H1 (cell line): ENCODE measurements around the gene RRAGC. TPM values are rescaled to one million over a fixed set of nuclear protein-coding genes. Genes with fewer than 3 reads are reported as not detected.

Source experiments
- CTCF ChIA-PET: fragments of 300-600 bp; sonication (Branson Sonifier 250); formaldehyde crosslinking; loops from one replicate; lab custom pipeline; 2021; ENCODE audit not compliant: partially characterized antibody; lab: Charles Lee
- POLR2A ChIA-PET: fragments of 300-600 bp; sonication (Branson Sonifier 250); formaldehyde crosslinking; loops from one replicate; lab custom pipeline; 2021; ENCODE audit warnings: inconsistent platforms; ENCODE audit not compliant: partially characterized antibody; lab: Charles Lee
- DNase-seq, 2 experiments: peaks; one replicate each; pipeline versions ENCODE4 v3.0.0 to v3.0.0-alpha.2; 2010 to 2022; ENCODE audit warnings: low spot score in 2 of 2, low read depth in 1 of 2, mixed read lengths in 1 of 2
- FAIRE-seq: peaks from 2 replicates; lab custom pipeline; 2011; peaks lifted over from hg19 to GRCh38; lab: Jason Lieb, UNC
- H2AFZ ChIP-seq: 2 replicates; pipeline ENCODE4 v1.8.1; 2012; ENCODE audit warnings: low read length, inconsistent platforms
- H2AK5ac ChIP-seq: 2 replicates; pipeline ENCODE4 v1.6.1; 2013; ENCODE audit warnings: low read depth, low read length
- H2BK120ac ChIP-seq: replicated peaks from 2 replicates; pipeline ENCODE3; 2013; ENCODE audit warnings: low read depth, low read length, inconsistent platforms
- H2BK12ac ChIP-seq: 2 replicates; pipeline ENCODE4 v1.6.1; 2013; ENCODE audit warnings: low read depth, low read length
- H2BK15ac ChIP-seq: 2 replicates; pipeline ENCODE4 v1.6.1; 2013; ENCODE audit warnings: low read length
- H2BK20ac ChIP-seq: 2 replicates; pipeline ENCODE4 v1.6.1; 2013; ENCODE audit warnings: low read length
- H2BK5ac ChIP-seq: 2 replicates; pipeline ENCODE4 v1.6.1; 2013; ENCODE audit warnings: low read depth, low read length
- H3K14ac ChIP-seq: 2 replicates; pipeline ENCODE4 v1.6.1; 2013; ENCODE audit warnings: inconsistent platforms; ENCODE audit not compliant: insufficient read length
- H3K18ac ChIP-seq: 2 replicates; pipeline ENCODE4 v1.6.1; 2013; ENCODE audit warnings: low read length; ENCODE audit errors: extremely low read depth
- H3K23ac ChIP-seq: 2 replicates; pipeline ENCODE4 v1.6.1; 2013; ENCODE audit warnings: inconsistent platforms; ENCODE audit not compliant: insufficient read length
- H3K23me2 ChIP-seq: 2 replicates; pipeline ENCODE4 v1.6.1; 2013; ENCODE audit warnings: low read depth, low read length
- H3K27ac ChIP-seq: 2 replicates; pipeline ENCODE4 v1.6.1; 2011; ENCODE audit warnings: low read depth, low read length, inconsistent platforms
- H3K27me3 ChIP-seq, 4 experiments: replicated peaks in 1 of 4; 1 replicate in 1 of 4; 2 replicates in 3 of 4; pipeline versions ENCODE4 v1.6.1 to v1.8.1; 2011 to 2013; ENCODE audit warnings: low read length in 3 of 4, mild to moderate bottlenecking in 3 of 4, inconsistent platforms in 2 of 4, mixed read lengths in 2 of 4, moderate library complexity in 1 of 4; ENCODE audit not compliant: control insufficient read depth in 3 of 4, insufficient read depth in 3 of 4; ENCODE audit errors: extremely low read depth in 1 of 4
- H3K36me3 ChIP-seq, 4 experiments: 2 replicates each; pipeline versions ENCODE4 v1.6.1 to v1.8.1; 2011 to 2013; ENCODE audit warnings: mild to moderate bottlenecking in 4 of 4, low read length in 3 of 4, moderate library complexity in 2 of 4, control low read depth in 1 of 4, inconsistent platforms in 1 of 4; ENCODE audit not compliant: insufficient read depth in 4 of 4, control insufficient read depth in 2 of 4
- H3K4ac ChIP-seq: replicated peaks from 2 replicates; pipeline ENCODE3; 2013; ENCODE audit warnings: low read length, low read depth, mixed read lengths, inconsistent platforms; ENCODE audit not compliant: insufficient read length
- H3K4me1 ChIP-seq, 4 experiments: replicated peaks in 1 of 4; 1 replicate in 1 of 4; 2 replicates in 3 of 4; pipeline versions ENCODE4 v1.6.1 to v1.8.1; 2011 to 2013; ENCODE audit warnings: low read length in 3 of 4, inconsistent platforms in 2 of 4, mixed read lengths in 1 of 4; ENCODE audit not compliant: insufficient read depth in 4 of 4, control insufficient read depth in 3 of 4
- H3K4me2 ChIP-seq, 2 experiments: 2 replicates each; pipeline versions ENCODE4 v1.6.1 to v1.8.1; 2011 to 2013; ENCODE audit warnings: low read depth in 2 of 2, low read length in 2 of 2, control low read depth in 1 of 2, inconsistent platforms in 1 of 2, mild to moderate bottlenecking in 1 of 2; ENCODE audit not compliant: insufficient read depth in 1 of 2
- H3K4me3 ChIP-seq, 4 experiments: fragments of 200-600, 300-600 bp in 1 of 4; sonication (generic), shearing (Covaris generic), sonication (Bioruptor Twin) in 1 of 4; 2 replicates each; pipeline versions ENCODE4 v1.5.1 to v1.8.1; 2011 to 2016; ENCODE audit warnings: low read length in 4 of 4, low read depth in 3 of 4, control low read depth in 2 of 4, inconsistent platforms in 2 of 4, mild to moderate bottlenecking in 2 of 4, mixed read lengths in 1 of 4, moderate library complexity in 1 of 4; ENCODE audit not compliant: insufficient read depth in 2 of 4; ENCODE audit errors: extremely low read depth in 1 of 4
- H3K56ac ChIP-seq: replicated peaks from 2 replicates; pipeline ENCODE3; 2013; ENCODE audit warnings: low read depth, mild to moderate bottlenecking, mixed read lengths, low read length, inconsistent platforms; ENCODE audit not compliant: insufficient read length
- H3K79me1 ChIP-seq: 2 replicates; pipeline ENCODE4 v1.6.1; 2013; ENCODE audit warnings: low read depth, low read length, control low read depth
- H3K79me2 ChIP-seq, 2 experiments: 2 replicates each; pipeline versions ENCODE4 v1.6.1 to v1.8.1; 2012 to 2013; ENCODE audit warnings: low read length in 2 of 2, mild to moderate bottlenecking in 2 of 2, inconsistent platforms in 1 of 2; ENCODE audit not compliant: insufficient read depth in 2 of 2, control insufficient read depth in 1 of 2
- H3K9ac ChIP-seq, 4 experiments: replicated peaks in 1 of 4; 1 replicate in 1 of 4; 2 replicates in 3 of 4; pipeline versions ENCODE4 v1.6.1 to v1.8.1; 2011 to 2013; ENCODE audit warnings: low read depth in 3 of 4, low read length in 3 of 4, control low read depth in 2 of 4, mild to moderate bottlenecking in 2 of 4, moderate library complexity in 2 of 4, inconsistent platforms in 1 of 4; ENCODE audit errors: extremely low read depth in 1 of 4
- H3K9me3 ChIP-seq, 2 experiments: 2 replicates each; pipeline versions ENCODE4 v1.6.1 to v1.8.1; 2012 to 2013; ENCODE audit warnings: mild to moderate bottlenecking in 2 of 2, moderate library complexity in 2 of 2, control low read depth in 1 of 2, inconsistent platforms in 1 of 2, low read depth in 1 of 2, low read length in 1 of 2, mixed read lengths in 1 of 2; ENCODE audit not compliant: insufficient read depth in 2 of 2
- H4K20me1 ChIP-seq, 2 experiments: replicated peaks in 1 of 2; 2 replicates each; pipeline versions ENCODE3 to v1.8.1; 2011 to 2013; ENCODE audit warnings: inconsistent platforms in 2 of 2, low read length in 2 of 2, mild to moderate bottlenecking in 1 of 2; ENCODE audit not compliant: insufficient read depth in 2 of 2, control insufficient read depth in 1 of 2
- H4K5ac ChIP-seq: 2 replicates; pipeline ENCODE4 v1.6.1; 2013; ENCODE audit warnings: low read length, low read depth, mixed read lengths, inconsistent platforms; ENCODE audit not compliant: insufficient read length
- H4K8ac ChIP-seq: 2 replicates; pipeline ENCODE4 v1.8.0; 2013; ENCODE audit warnings: mild to moderate bottlenecking, moderate library complexity, low read length, inconsistent platforms; ENCODE audit not compliant: insufficient read depth; ENCODE audit errors: extremely low read depth
- H4K91ac ChIP-seq: replicated peaks from 2 replicates; pipeline ENCODE3; 2013; ENCODE audit warnings: low read length, mixed read lengths, inconsistent platforms; ENCODE audit not compliant: insufficient read length
- ATF3 ChIP-seq: IDR thresholded peaks from 2 replicates; pipeline ENCODE4 v1.6.1; 2011; ENCODE audit warnings: low read depth, mild to moderate bottlenecking, low read length; ENCODE audit not compliant: insufficient read depth
- CBX5 ChIP-seq: fragments of 300-800, 300-1000 bp; sonication (generic); IDR thresholded peaks from 2 replicates; pipeline ENCODE4 v1.7.1; 2016; ENCODE audit warnings: antibody characterized with exemption, low read length, low read depth
- CHD2 ChIP-seq: IDR thresholded peaks from 2 replicates; pipeline ENCODE4 v1.6.1; 2012; ENCODE audit warnings: low read length, improper control_type of control experiment
- CREB1 ChIP-seq: IDR thresholded peaks from 2 replicates; pipeline ENCODE4 v1.6.1; 2012; ENCODE audit warnings: inconsistent platforms
- EZH2 ChIP-seq: fragments of 200-600 bp; sonication (generic); IDR thresholded peaks from 2 replicates; pipeline ENCODE4 v1.7.1; 2012; ENCODE audit warnings: low read depth, mild to moderate bottlenecking, moderate library complexity, low read length, inconsistent platforms; ENCODE audit not compliant: severe bottlenecking
- FOSL1 ChIP-seq: IDR thresholded peaks from 2 replicates; pipeline ENCODE4 v1.6.1; 2011; ENCODE audit warnings: mild to moderate bottlenecking, low read depth, low read length, moderate library complexity; ENCODE audit not compliant: insufficient read depth
- KDM4A ChIP-seq: IDR thresholded peaks from one replicate; pipeline ENCODE4 v1.7.1; 2012; ENCODE audit warnings: low read depth, mild to moderate bottlenecking, moderate library complexity, low read length, inconsistent platforms; ENCODE audit not compliant: severe bottlenecking
- PHF8 ChIP-seq: fragments of 200-600 bp; sonication (generic); conservative IDR thresholded peaks from 2 replicates; pipeline ENCODE4 v1.7.1; 2012; ENCODE audit warnings: low read depth, mild to moderate bottlenecking, inconsistent platforms, low read length, moderate library complexity
- POLR2AphosphoS5 ChIP-seq: IDR thresholded peaks from 2 replicates; pipeline ENCODE4 v1.6.1; 2011; ENCODE audit warnings: low read depth, low read length
- RFX5 ChIP-seq: IDR thresholded peaks from 2 replicates; pipeline ENCODE4 v1.6.1; 2011; ENCODE audit warnings: low read depth, low read length, improper control_type of control experiment, borderline replicate concordance
- SIRT6 ChIP-seq: IDR thresholded peaks from one replicate; pipeline ENCODE4 v1.7.1; 2012; ENCODE audit warnings: low read length, inconsistent platforms
- TAF1 ChIP-seq: IDR thresholded peaks from 2 replicates; pipeline ENCODE4 v1.6.1; 2011; ENCODE audit warnings: mild to moderate bottlenecking, low read depth, low read length
- polyA plus RNA-seq, 7 experiments: library from polyadenylated mRNA; depleted of rRNA in 3 of 7; stranded (reverse) in 5 of 7; unstranded in 2 of 7; fragments of >200 nt in 5 of 7; fragments of 200-250 nt in 2 of 7; gene quantifications; 1 replicate in 5 of 7; 2 replicates in 1 of 7; 4 replicates in 1 of 7; pipeline versions ENCODE4 v1.2.1 to v1.2.3, GENCODE V29; 2011 to 2013; ENCODE audit warnings: missing spikeins in 2 of 7, mixed read lengths in 2 of 7
- total RNA-seq: library from RNA; stranded (reverse); fragmentation: NEBNext Ultra II Directional; extraction: Animal tissue kit (Norgen Biotek cat#: 25700); gene quantifications from 2 replicates; pipeline ENCODE4 v1.2.1, GENCODE V29; 2021
- TF ChIP-seq, protein P1 (sequence below): IDR thresholded peaks from 2 replicates; pipeline ENCODE4 v1.6.1; 2011; ENCODE audit warnings: low read length, improper control_type of control experiment

Gene RRAGC
- total and polyA plus RNA-seq, 2 of the 8 experiments (the other 6 are each of a cell fraction or from before 2014, with no cell fraction given), result 12.0 to 16.5 TPM

DNA sequence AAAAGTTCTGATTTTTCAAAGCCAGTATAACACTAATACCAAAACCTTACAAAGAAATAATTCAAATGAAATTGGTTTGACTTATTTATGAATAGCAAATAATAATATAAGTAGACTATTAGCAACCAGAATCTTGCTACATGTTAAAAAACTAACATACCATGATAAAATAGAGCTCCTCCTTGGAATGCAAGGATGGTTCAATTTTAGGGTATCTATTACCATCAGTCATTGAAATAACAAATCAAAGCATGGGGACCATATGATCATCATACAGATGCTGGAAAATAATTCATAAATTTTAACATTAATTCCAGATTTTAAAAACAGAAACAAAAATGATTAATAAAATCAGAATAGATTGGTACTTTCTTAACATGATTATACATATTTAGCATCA, 66.3 kb downstream of the RRAGC start:
- no peak overlapping the region for H3K27ac ChIP-seq
- ChIA-PET POLR2A (interaction anchor here (1.8 kb wide), 1 partner anchor 9 kb away, joined by 4 read pairs; no protein-coding TSS in a partner anchor), CTCF (interaction anchor here (0.8 to 1.5 kb wide), 3 partner anchors 15 to 185 kb away, joined by 3 read pairs; no protein-coding TSS in a partner anchor)
- H3K79me1 ChIP-seq, result no peaks in the 10 kb centered on the region
- H4K8ac ChIP-seq, result no peak overlapping the region
- no peak for DNase-seq
- no peak overlapping the region for H3K4me2 ChIP-seq
- H3K27me3 ChIP-seq, result peaks cover 0 to 2% (median 0%) of the 10 kb centered on the region in 4 experiments; a peak in 2 of 7 replicates
- no peak overlapping the region for H3K23ac ChIP-seq
- no peak for FAIRE-seq
- H2BK120ac ChIP-seq, result no peak overlapping the region
- no peak overlapping the region for H2AFZ ChIP-seq
- no peak overlapping the region for H3K4me3 ChIP-seq
- H3K4ac ChIP-seq, result no peak overlapping the region
- H3K9me3 ChIP-seq, result peaks cover 0 to 4% of the 10 kb centered on the region in 2 experiments; a peak in 2 of 4 replicates
- no peak overlapping the region for H3K18ac ChIP-seq
- no peaks in the 10 kb centered on the region for H3K36me3 ChIP-seq
- peaks cover 0 to 5% (median 2%) of the 10 kb centered on the region in 4 experiments; a peak in 3 of 7 replicates for H3K4me1 ChIP-seq
- no peak overlapping the region for H3K56ac ChIP-seq
- no peak overlapping the region for H3K14ac ChIP-seq
- no peaks in the 10 kb centered on the region for H3K23me2 ChIP-seq
- no peak overlapping the region for H2BK12ac ChIP-seq
- no peak overlapping the region for H2BK5ac ChIP-seq
- no peak overlapping the region for H4K5ac ChIP-seq
- no peaks in the 10 kb centered on the region for H4K20me1 ChIP-seq
- no peak overlapping the region for H2BK15ac ChIP-seq
- no peak overlapping the region for H2BK20ac ChIP-seq
- H2AK5ac ChIP-seq, result no peak overlapping the region
- no peaks in the 10 kb centered on the region for H3K79me2 ChIP-seq
- no peak overlapping the region for H3K9ac ChIP-seq
- no peak overlapping the region for H4K91ac ChIP-seq
- TF ChIP-seq KDM4A (no peak), CREB1 (no peak), FOSL1 (no peak), SIRT6 (no peak), PHF8 (no peak), RFX5 (no peak), ATF3 (no peak), TAF1 (no peak), EZH2 (no peak), CBX5 (no peak), CHD2 (no peak), POLR2AphosphoS5 (no peak)
- TF ChIP-seq, protein P1, sequence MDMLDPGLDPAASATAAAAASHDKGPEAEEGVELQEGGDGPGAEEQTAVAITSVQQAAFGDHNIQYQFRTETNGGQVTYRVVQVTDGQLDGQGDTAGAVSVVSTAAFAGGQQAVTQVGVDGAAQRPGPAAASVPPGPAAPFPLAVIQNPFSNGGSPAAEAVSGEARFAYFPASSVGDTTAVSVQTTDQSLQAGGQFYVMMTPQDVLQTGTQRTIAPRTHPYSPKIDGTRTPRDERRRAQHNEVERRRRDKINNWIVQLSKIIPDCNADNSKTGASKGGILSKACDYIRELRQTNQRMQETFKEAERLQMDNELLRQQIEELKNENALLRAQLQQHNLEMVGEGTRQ, result no peak
